Parathyroid adenoma (tissue), 2 donors: Measurements from ENCODE around the gene JMJD7.

Source experiments
- H2AFZ ChIP-seq: fragments of 300-600 bp; sonication (generic); one replicate; pipeline ENCODE4 v1.7.0; 2017; ENCODE audit warnings: antibody characterized with exemption, mild to moderate bottlenecking
- H3K27ac ChIP-seq: fragments of 300-600 bp; sonication (generic); one replicate; pipeline ENCODE4 v1.7.0; 2017
- H3K27me3 ChIP-seq: fragments of 300-600 bp; sonication (generic); one replicate; pipeline ENCODE4 v1.7.0; 2017; ENCODE audit warnings: low read length; ENCODE audit not compliant: control insufficient read depth, insufficient read depth
- H3K36me3 ChIP-seq: fragments of 300-600 bp; sonication (generic); one replicate; pipeline ENCODE4 v1.7.0; 2017; ENCODE audit warnings: low read length; ENCODE audit not compliant: control insufficient read depth, insufficient read depth
- H3K4me1 ChIP-seq: fragments of 300-600 bp; sonication (generic); one replicate; pipeline ENCODE4 v1.7.0; 2017; ENCODE audit warnings: control low read depth
- H3K4me2 ChIP-seq: fragments of 300-600 bp; sonication (generic); one replicate; pipeline ENCODE4 v1.7.0; 2017; ENCODE audit warnings: low read length
- H3K4me3 ChIP-seq: fragments of 300-600 bp; sonication (generic); one replicate; pipeline ENCODE4 v1.7.0; 2017; ENCODE audit warnings: low read depth, low read length
- H3K79me2 ChIP-seq: fragments of 300-600 bp; sonication (generic); one replicate; pipeline ENCODE4 v1.7.0; 2017; ENCODE audit warnings: control low read depth
- H3K9ac ChIP-seq: fragments of 300-600 bp; sonication (generic); one replicate; pipeline ENCODE4 v1.7.0; 2017; ENCODE audit warnings: mild to moderate bottlenecking
- H3K9me3 ChIP-seq: fragments of 300-600 bp; sonication (generic); one replicate; pipeline ENCODE4 v1.7.0; 2017; ENCODE audit warnings: low read length; ENCODE audit not compliant: control insufficient read depth
- TF ChIP-seq, protein P1 (sequence below): fragments of 300-600 bp; sonication (generic); IDR thresholded peaks from one replicate; pipeline ENCODE4 v1.7.0; 2017; ENCODE audit warnings: antibody characterized with exemption, mild to moderate bottlenecking
- donor health status: primary hyperparathyroidism.

JMJD7 gene

DNA sequence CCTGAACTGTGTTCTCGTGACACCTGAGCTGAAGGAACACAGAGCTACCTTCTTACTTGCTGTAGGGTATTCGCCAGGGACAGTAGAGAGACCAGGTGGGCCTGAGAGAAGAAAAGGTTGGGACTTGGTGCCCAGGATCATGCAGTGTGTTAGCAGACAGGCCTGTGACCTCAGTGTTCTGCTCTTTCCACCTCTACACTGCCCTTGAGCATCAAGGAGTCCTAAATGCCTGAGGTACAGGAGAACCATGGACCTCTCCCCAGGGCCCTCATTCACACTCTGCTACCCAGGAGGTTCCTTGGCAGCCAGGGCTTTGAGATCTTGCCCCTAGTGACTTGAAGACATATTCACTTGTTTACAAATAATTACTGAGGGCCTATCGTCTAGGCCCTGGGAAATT lies 22.2 kb upstream of the JMJD7 start:
- Histone ChIP-seq H3K4me1 (no peaks in the 10 kb centered on the region), H3K36me3 (no peaks in the 10 kb centered on the region), H3K79me2 (no peaks in the 10 kb centered on the region), H3K4me2 (no peak overlapping the region), H3K27me3 (no peaks in the 10 kb centered on the region), H2AFZ (no peak overlapping the region), H3K27ac (no peak overlapping the region), H3K9me3 (no peaks in the 10 kb centered on the region), H3K4me3 (no peak overlapping the region), H3K9ac (no peak overlapping the region)
- TF ChIP-seq, protein P1, sequence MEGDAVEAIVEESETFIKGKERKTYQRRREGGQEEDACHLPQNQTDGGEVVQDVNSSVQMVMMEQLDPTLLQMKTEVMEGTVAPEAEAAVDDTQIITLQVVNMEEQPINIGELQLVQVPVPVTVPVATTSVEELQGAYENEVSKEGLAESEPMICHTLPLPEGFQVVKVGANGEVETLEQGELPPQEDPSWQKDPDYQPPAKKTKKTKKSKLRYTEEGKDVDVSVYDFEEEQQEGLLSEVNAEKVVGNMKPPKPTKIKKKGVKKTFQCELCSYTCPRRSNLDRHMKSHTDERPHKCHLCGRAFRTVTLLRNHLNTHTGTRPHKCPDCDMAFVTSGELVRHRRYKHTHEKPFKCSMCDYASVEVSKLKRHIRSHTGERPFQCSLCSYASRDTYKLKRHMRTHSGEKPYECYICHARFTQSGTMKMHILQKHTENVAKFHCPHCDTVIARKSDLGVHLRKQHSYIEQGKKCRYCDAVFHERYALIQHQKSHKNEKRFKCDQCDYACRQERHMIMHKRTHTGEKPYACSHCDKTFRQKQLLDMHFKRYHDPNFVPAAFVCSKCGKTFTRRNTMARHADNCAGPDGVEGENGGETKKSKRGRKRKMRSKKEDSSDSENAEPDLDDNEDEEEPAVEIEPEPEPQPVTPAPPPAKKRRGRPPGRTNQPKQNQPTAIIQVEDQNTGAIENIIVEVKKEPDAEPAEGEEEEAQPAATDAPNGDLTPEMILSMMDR = no peak

DNA sequence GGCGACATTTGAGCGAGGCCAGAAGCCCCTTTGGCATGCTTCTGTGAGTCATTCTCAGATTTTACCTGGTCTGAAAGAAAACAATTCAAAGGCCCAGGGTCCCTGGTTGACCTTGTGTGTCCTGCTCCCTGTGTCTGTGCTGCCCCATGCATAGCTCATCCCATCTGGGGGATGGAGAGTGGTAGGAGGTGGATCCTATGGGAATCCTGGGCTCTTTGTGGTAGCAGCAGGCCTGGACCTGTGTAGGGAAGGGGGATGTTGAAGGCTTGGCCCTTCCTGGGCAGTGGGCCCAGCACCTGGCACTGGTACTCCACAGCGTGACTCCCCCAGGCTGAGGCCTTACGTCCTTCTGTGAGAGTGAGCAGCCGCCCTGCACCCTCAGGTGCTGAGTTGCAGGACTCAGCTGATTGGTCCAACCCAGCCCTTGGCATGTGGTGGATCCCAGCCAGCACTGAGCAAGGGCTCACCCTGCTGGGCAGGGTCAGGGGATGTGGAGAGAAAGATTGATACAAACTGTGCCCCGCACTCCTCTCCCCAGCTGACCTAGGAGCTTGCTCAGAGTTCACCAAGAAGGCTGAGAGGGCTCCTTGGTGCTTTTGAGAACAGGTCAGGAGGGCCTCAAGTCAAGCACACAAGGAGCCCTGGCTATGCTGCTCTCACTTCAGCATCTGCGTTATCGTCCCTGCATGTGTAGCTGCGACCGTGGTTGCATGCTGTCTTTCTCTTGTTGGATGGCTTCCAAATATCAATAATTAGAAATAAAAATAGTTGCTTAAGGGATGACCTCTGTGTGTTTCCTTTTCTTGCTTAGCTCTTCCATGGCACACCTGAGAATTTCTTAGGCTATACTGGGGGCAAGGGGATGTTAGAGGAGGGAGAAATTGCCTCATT lies 21.4 kb upstream of the JMJD7 start:
- H3K4me1 ChIP-seq = no peaks in the 10 kb centered on the region
- no peak overlapping the region for H2AFZ ChIP-seq
- no peaks in the 10 kb centered on the region for H3K9me3 ChIP-seq
- H3K4me3 ChIP-seq = no peak overlapping the region
- no peaks in the 10 kb centered on the region for H3K79me2 ChIP-seq
- no peak overlapping the region for H3K4me2 ChIP-seq
- no peaks in the 10 kb centered on the region for H3K36me3 ChIP-seq
- no peak overlapping the region for H3K27ac ChIP-seq
- TF ChIP-seq, protein P1 = no peak
- no peak overlapping the region for H3K9ac ChIP-seq
- no peaks in the 10 kb centered on the region for H3K27me3 ChIP-seq

DNA sequence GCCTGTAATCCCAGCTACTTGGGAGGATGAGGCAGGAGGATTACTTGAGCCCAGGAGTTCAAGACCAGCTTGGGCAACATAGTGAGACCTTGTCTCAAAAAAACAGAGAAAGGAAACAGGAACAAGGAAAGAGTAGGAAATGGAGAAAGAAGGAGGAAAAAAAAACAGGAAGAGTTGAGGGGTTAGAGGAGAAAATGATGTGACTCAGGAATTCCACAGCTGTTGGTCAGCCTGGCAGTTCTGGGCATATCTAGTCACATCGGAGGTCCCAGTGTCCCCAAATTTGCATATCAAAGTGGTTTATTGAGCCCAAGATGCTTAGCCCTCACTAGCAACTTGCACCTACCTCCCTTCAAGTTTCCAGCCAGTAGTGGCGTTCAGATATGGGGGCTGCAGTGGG lies 18.8 kb upstream of the JMJD7 start:
- no peaks in the 10 kb centered on the region for H3K4me1 ChIP-seq
- no peaks in the 10 kb centered on the region for H3K9me3 ChIP-seq
- no peak overlapping the region for H3K4me2 ChIP-seq
- H3K36me3 ChIP-seq = no peaks in the 10 kb centered on the region
- H2AFZ ChIP-seq = no peak overlapping the region
- no peak overlapping the region for H3K27ac ChIP-seq
- no peak overlapping the region for H3K9ac ChIP-seq
- no peaks in the 10 kb centered on the region for H3K27me3 ChIP-seq
- no peaks in the 10 kb centered on the region for H3K79me2 ChIP-seq
- no peak overlapping the region for H3K4me3 ChIP-seq
- TF ChIP-seq, protein P1 = no peak

DNA sequence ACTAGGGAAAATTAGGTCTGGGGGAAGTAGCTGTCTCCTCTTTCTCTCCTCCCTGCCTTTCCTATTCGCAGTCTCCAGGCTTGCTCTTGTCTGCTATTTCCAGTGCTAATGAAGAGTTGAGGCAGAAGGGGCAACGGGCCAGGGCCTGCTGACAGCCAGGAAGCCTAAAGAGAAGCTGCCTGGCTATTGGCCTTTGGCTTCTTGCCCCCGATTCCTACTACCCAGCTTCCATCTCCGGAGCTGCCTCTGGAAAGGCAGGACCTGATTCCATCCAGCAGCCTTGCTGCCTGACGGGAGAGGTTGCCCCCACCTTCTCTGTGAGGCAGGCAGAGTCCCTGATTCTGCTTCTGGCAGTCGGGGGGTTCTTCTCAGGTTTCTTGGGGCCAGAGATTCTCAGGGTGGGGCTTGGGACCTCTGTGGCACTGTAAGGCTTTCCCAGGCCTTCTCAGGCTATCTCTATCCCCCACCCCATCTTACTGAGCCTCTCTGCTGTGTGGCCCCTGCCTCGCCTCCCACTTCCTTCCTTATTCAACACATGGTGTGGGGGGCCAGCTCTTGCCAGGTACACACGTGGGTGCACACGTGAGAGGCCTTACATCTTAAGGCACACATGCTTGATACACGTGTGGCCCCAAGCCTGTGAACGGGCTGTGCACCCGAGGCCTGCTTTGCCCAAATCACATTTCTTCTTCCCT lies 18.2 kb upstream of the JMJD7 start:
- H3K27me3 ChIP-seq = no peaks in the 10 kb centered on the region
- TF ChIP-seq, protein P1 = no peak
- H3K4me1 ChIP-seq = no peaks in the 10 kb centered on the region
- no peak overlapping the region for H3K9ac ChIP-seq
- no peak overlapping the region for H2AFZ ChIP-seq
- no peak overlapping the region for H3K27ac ChIP-seq
- no peaks in the 10 kb centered on the region for H3K79me2 ChIP-seq
- no peaks in the 10 kb centered on the region for H3K9me3 ChIP-seq
- H3K36me3 ChIP-seq = no peaks in the 10 kb centered on the region
- no peak overlapping the region for H3K4me2 ChIP-seq
- H3K4me3 ChIP-seq = no peak overlapping the region
